ENCODE results near the gene ADAM12. TPM values are rescaled to one million over a fixed set of nuclear protein-coding genes. Genes with fewer than 3 reads are reported as not detected.
"Not testable (repeated sequence)": the region's sequence is repeated elsewhere in the genome, so short reads cannot be mapped to it uniquely, and the experiment has no call there.

Gene ADAM12
- total and polyA plus RNA-seq, 5 experiments from 2014 or later, result 0.49 TPM; not detected in 4

- ATAC-seq, result no peak
- peaks cover 0 to 17% (median 7%) of the 10 kb centered on the region in 9 donors for H3K9me3 Mint-ChIP-seq
- H3K4me3 Mint-ChIP-seq, result no peak overlapping the region
- POLR2A ChIA-PET, result no interaction called here
- no peaks in the 10 kb centered on the region for H3K36me3 Mint-ChIP-seq
- no peaks in the 10 kb centered on the region for H3K4me1 Mint-ChIP-seq
- no peak for DNase-seq
- H3K27me3 Mint-ChIP-seq, result peaks cover 0 to 18% (median 11%) of the 10 kb centered on the region in 5 donors
- H3K27ac Mint-ChIP-seq, result no peak overlapping the region
Measured at GRCh38 chr10:126350216-126350992, 37.9 kb downstream of the ADAM12 start.

DNA sequence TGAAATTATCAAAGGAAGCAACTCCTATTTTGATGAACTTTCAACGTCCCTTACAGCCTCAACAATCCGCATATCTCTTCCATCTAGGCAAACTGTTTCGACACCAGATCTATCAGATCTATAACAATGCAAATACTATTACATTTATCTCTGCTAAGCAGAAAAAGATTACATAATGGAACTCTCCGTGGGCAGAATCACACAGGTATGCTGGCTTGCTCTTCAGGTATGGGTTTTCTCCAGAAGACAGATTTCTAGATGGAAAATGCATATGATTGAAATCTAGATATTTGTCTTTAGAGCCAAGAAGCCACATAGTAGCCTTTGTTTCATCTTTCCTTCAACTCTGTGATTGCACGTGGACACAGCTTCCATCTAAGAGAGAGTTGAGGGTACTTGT lies 38.6 kb downstream of the ADAM12 start:
- H3K4me1 Mint-ChIP-seq, result no peaks in the 10 kb centered on the region
- H3K36me3 Mint-ChIP-seq, result no peaks in the 10 kb centered on the region
- H3K27me3 Mint-ChIP-seq, result peaks cover 0 to 18% (median 11%) of the 10 kb centered on the region in 5 donors
- POLR2A ChIA-PET, result no interaction called here
- DNase-seq, result no peak
- ATAC-seq, result no peak
- H3K4me3 Mint-ChIP-seq, result no peak overlapping the region
- H3K27ac Mint-ChIP-seq, result no peak overlapping the region
- H3K9me3 Mint-ChIP-seq, result peaks cover 0 to 17% (median 4%) of the 10 kb centered on the region in 9 donors

DNA sequence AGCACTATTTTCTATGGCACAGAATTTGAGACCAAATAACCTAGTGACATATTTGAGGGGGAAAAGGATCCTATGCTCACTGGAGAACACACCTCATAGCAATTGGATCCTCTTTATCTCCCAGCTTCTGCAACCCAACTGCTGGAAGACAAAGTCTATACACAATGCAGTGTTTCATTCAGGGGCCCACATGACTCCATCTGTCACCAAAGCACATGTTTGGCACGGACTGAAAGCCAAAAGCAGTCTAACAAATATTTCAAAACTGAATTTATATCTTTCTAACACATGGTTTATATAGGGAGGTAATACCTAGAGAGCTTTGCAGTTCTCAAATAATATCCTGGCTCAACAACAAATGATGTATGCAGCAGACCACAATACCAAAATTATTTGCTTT lies 39.2 kb downstream of the ADAM12 start:
- no peak for ATAC-seq
- peaks cover 0 to 18% (median 11%) of the 10 kb centered on the region in 5 donors for H3K27me3 Mint-ChIP-seq
- POLR2A ChIA-PET, result no interaction called here

GRCh38 chr10:126343496-126343895 lies 44.8 kb downstream of the ADAM12 start:
- H3K27me3 Mint-ChIP-seq, result peaks cover 0 to 17% (median 0%) of the 10 kb centered on the region in 5 donors
- peaks cover 0 to 17% (median 10%) of the 10 kb centered on the region in 9 donors for H3K9me3 Mint-ChIP-seq
- H3K27ac Mint-ChIP-seq, H3K4me1 Mint-ChIP-seq, H3K4me3 Mint-ChIP-seq, POLR2A ChIA-PET, H3K36me3 Mint-ChIP-seq, ATAC-seq, DNase-seq: not testable (repeated sequence)

More for the DNA sequence above, 39.2 kb downstream of the ADAM12 start:
- Mint-ChIP-seq H3K9me3 (peaks cover 0 to 17% (median 8%) of the 10 kb centered on the region in 9 donors), H3K36me3 (no peaks in the 10 kb centered on the region), H3K4me1 (no peaks in the 10 kb centered on the region), H3K27ac (no peak overlapping the region), H3K4me3 (no peak overlapping the region)
- DNase-seq, result no peak

- peaks cover 0 to 17% (median 0%) of the 10 kb centered on the region in 5 donors for H3K27me3 Mint-ChIP-seq
- POLR2A ChIA-PET, result no interaction called here
- no peak overlapping the region for H3K4me3 Mint-ChIP-seq
- peaks cover 0 to 17% (median 10%) of the 10 kb centered on the region in 9 donors for H3K9me3 Mint-ChIP-seq
- no peak overlapping the region for H3K27ac Mint-ChIP-seq
- DNase-seq (no peak), ATAC-seq (no peak)
- peaks cover 0 to 2% (median 0%) of the 10 kb centered on the region in 4 donors for H3K4me1 Mint-ChIP-seq
- peaks cover 0 to 6% (median 0%) of the 10 kb centered on the region in 3 donors for H3K36me3 Mint-ChIP-seq
Measured at GRCh38 chr10:126342680-126343079, 45.6 kb downstream of the ADAM12 start.

DNA sequence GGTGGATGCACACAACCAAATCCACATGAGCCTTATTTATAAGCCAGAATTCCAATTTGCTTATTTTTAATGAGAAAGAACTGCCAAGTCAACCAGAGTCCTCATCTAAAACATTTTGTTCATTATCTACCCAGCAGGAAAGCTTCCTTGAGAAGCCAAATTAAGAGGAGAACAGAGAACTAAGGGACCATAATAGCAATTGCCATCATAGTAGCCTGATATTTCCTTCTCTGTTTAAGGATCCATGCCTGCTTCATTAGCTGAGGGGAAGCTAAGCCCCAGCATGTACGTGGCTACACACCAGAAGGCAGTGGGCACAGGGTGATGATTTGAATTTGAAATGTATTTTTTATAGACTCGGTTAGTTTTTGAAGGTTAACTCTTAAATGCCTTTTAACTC lies 46.8 kb downstream of the ADAM12 start:
- peaks cover 0 to 6% (median 0%) of the 10 kb centered on the region in 3 donors for H3K36me3 Mint-ChIP-seq

DNA sequence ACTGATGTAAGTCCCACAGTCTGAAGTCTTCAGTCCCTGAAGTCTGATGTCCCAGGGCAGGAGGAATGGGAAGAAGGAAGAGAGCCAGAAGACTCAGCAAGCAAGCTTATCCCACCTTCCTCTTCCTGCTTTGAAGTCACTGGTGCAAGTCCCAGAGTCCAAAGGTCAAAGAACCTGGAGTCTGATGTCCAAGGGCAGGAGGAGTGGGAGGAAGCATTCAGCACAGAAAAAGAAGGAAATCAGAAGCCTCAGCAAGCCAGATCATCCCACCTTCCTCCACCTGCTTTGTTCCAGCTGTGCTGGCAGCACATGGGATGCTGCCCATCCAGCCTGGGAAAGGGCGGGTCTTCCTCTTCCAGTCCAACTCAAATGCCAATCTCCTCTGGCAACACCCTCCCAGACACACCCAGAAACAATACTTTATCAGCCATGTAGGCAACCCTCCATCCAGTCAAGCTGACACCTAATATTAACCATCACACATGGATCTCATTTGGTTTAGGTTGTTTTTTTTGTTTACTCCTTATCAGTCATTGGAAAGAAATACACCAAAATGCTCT lies 50.9 kb downstream of the ADAM12 start:
- DNase-seq, result no peak
- peaks cover 0 to 11% (median 0%) of the 10 kb centered on the region in 5 donors for H3K27me3 Mint-ChIP-seq
- H3K4me1 Mint-ChIP-seq, result peaks cover 0 to 2% (median 0%) of the 10 kb centered on the region in 4 donors
- H3K36me3 Mint-ChIP-seq, result peaks cover 0 to 6% (median 0%) of the 10 kb centered on the region in 3 donors
- POLR2A ChIA-PET, result no interaction called here
- peak overlapping the region in 1 of 10 donors; percentile 38 for H3K4me3 Mint-ChIP-seq
- peaks cover 0 to 10% (median 0%) of the 10 kb centered on the region in 9 donors for H3K9me3 Mint-ChIP-seq
- no peak for ATAC-seq
- no peak overlapping the region for H3K27ac Mint-ChIP-seq

More for the DNA sequence above, 46.8 kb downstream of the ADAM12 start:
- Mint-ChIP-seq H3K27ac (no peak overlapping the region), H3K4me1 (peaks cover 0 to 2% (median 0%) of the 10 kb centered on the region in 4 donors), H3K9me3 (peaks cover 0 to 16% (median 10%) of the 10 kb centered on the region in 9 donors), H3K4me3 (no peak overlapping the region), H3K27me3 (peaks cover 0 to 17% (median 0%) of the 10 kb centered on the region in 5 donors)
- no peak for ATAC-seq
- POLR2A ChIA-PET, result no interaction called here
- no peak for DNase-seq

DNA sequence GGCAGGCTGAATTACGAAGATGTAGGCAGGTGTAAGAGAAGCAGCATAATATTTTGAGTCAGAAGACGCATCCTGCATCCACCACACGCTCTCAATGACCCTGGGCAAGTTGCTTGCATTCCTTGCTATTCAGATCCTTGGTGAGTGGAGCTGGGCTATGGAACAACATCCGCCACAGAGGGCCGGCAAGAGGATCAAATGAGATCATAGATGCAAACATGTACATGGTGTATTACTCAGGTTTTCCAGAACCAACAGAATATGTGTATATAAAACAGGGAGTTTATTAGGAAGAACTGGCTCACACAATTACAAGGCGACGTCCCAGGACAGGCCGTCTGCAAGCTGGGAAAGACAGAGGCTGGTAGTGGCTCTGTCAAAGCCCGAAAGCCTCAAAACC lies 51.5 kb downstream of the ADAM12 start:
- H3K27me3 Mint-ChIP-seq, result peaks cover 0 to 11% (median 0%) of the 10 kb centered on the region in 5 donors
- no peak overlapping the region for H3K4me3 Mint-ChIP-seq
- DNase-seq, result no peak
- H3K27ac Mint-ChIP-seq, result no peak overlapping the region
- peaks cover 0 to 10% (median 0%) of the 10 kb centered on the region in 9 donors for H3K9me3 Mint-ChIP-seq
- H3K4me1 Mint-ChIP-seq, result peaks cover 0 to 2% (median 0%) of the 10 kb centered on the region in 4 donors
- POLR2A ChIA-PET, result no interaction called here
- H3K36me3 Mint-ChIP-seq, result peaks cover 0 to 6% (median 0%) of the 10 kb centered on the region in 3 donors
- ATAC-seq, result no peak

GRCh38 chr10:126334272-126334671 lies 54.0 kb downstream of the ADAM12 start:
- Mint-ChIP-seq H3K4me3 (no peak overlapping the region), H3K27me3 (peaks cover 0 to 3% (median 0%) of the 10 kb centered on the region in 5 donors), H3K36me3 (peaks cover 0 to 1% (median 0%) of the 10 kb centered on the region in 3 donors), H3K27ac (no peak overlapping the region), H3K4me1 (no peaks in the 10 kb centered on the region), H3K9me3 (peaks cover 0 to 3% (median 0%) of the 10 kb centered on the region in 9 donors)
- POLR2A ChIA-PET, result no interaction called here
- no peak for DNase-seq
- no peak for ATAC-seq

- POLR2A ChIA-PET, result no interaction called here
- no peaks in the 10 kb centered on the region for H3K36me3 Mint-ChIP-seq
- no peaks in the 10 kb centered on the region for H3K4me1 Mint-ChIP-seq
- H3K9me3 Mint-ChIP-seq, result peaks cover 0 to 4% (median 0%) of the 10 kb centered on the region in 9 donors
- no peak overlapping the region for H3K27ac Mint-ChIP-seq
- no peaks in the 10 kb centered on the region for H3K27me3 Mint-ChIP-seq
- DNase-seq, result no peak
- no peak for ATAC-seq
- H3K4me3 Mint-ChIP-seq, result no peak overlapping the region
Measured at GRCh38 chr10:126332576-126332975, 55.7 kb downstream of the ADAM12 start.

GRCh38 chr10:126331101-126331500 lies 57.2 kb downstream of the ADAM12 start:
- peaks cover 0 to 4% (median 0%) of the 10 kb centered on the region in 5 donors for H3K27me3 Mint-ChIP-seq
- no peaks in the 10 kb centered on the region for H3K36me3 Mint-ChIP-seq
- POLR2A ChIA-PET, result no interaction called here
- no peaks in the 10 kb centered on the region for H3K4me1 Mint-ChIP-seq
- H3K9me3 Mint-ChIP-seq, result peaks cover 0 to 4% (median 0%) of the 10 kb centered on the region in 9 donors
- ATAC-seq (no peak), DNase-seq (no peak)
- H3K27ac Mint-ChIP-seq, result peak overlapping the region in 1 of 10 donors; percentile 54
- H3K4me3 Mint-ChIP-seq, result no peak overlapping the region

GRCh38 chr10:126324826-126325225 lies 63.5 kb downstream of the ADAM12 start:
- no peak for ATAC-seq
- Mint-ChIP-seq H3K27me3 (peaks cover 0 to 4% (median 0%) of the 10 kb centered on the region in 5 donors), H3K4me1 (peaks cover 0 to 2% (median 0%) of the 10 kb centered on the region in 4 donors), H3K4me3 (no peak overlapping the region), H3K36me3 (no peaks in the 10 kb centered on the region), H3K27ac (no peak overlapping the region), H3K9me3 (peaks cover 0 to 19% (median 0%) of the 10 kb centered on the region in 9 donors)
- no peak for DNase-seq
- POLR2A ChIA-PET, result no interaction called here

- no peak for DNase-seq
- Mint-ChIP-seq H3K27ac (no peak overlapping the region), H3K9me3 (peaks cover 0 to 19% (median 0%) of the 10 kb centered on the region in 9 donors), H3K4me3 (no peak overlapping the region), H3K4me1 (peaks cover 0 to 2% (median 0%) of the 10 kb centered on the region in 4 donors), H3K36me3 (no peaks in the 10 kb centered on the region), H3K27me3 (peaks cover 0 to 3% (median 0%) of the 10 kb centered on the region in 5 donors)
- ATAC-seq, result no peak
- POLR2A ChIA-PET, result no interaction called here
Measured at GRCh38 chr10:126321440-126321839, 66.8 kb downstream of the ADAM12 start.
